ENCODE data around the gene CFAP77. TPM values are rescaled to one million over a fixed set of nuclear protein-coding genes. Genes with fewer than 3 reads are reported as not detected.

Gene CFAP77
- polyA plus RNA-seq = not detected in 2 replicates

GRCh38 chr9:132409828-132410528 is at the start of gene CFAP77:
TSS of gene CFAP77 (plus strand) at chr9:132410211. CDS start at chr9:132410272, 61 bp downstream.

GRCh38 chr9:132406554-132407122 is 3.4 kb upstream of the CFAP77 start, which contains the start of gene TTF1:
TSS of gene TTF1 (minus strand) at chr9:132406840. CDS start at chr9:132402821, 4,019 bp downstream.

GRCh38 chr9:132582276-132582785 is 172.3 kb downstream of the CFAP77 start, which contains the start of gene BARHL1:
TSS of gene BARHL1 (plus strand) at chr9:132582606. CDS start at chr9:132582798, 192 bp downstream.

Other genes with a start within 250 kb of the CFAP77 start
- gene NTNG2, start 248.2 kb upstream of the CFAP77 start, polyA plus RNA-seq = 0.13 and 0.28 TPM in 2 replicates
- 32.4 and 33.8 TPM in 2 replicates for gene SETX, start 55.2 kb upstream of the CFAP77 start, polyA plus RNA-seq
- gene TTF1, start 3.4 kb upstream of the CFAP77 start, polyA plus RNA-seq = 11.3 and 17.4 TPM in 2 replicates
- gene BARHL1, start 172.4 kb downstream of the CFAP77 start, polyA plus RNA-seq = not detected in 2 replicates